Measurements from ENCODE around the gene ADAMTSL1. TPM values are rescaled to one million over a fixed set of nuclear protein-coding genes. Genes with fewer than 3 reads are reported as not detected.

The ADAMTSL1 gene
- total RNA-seq, 1 donor from 2014 or later = 12.6 TPM

DNA sequence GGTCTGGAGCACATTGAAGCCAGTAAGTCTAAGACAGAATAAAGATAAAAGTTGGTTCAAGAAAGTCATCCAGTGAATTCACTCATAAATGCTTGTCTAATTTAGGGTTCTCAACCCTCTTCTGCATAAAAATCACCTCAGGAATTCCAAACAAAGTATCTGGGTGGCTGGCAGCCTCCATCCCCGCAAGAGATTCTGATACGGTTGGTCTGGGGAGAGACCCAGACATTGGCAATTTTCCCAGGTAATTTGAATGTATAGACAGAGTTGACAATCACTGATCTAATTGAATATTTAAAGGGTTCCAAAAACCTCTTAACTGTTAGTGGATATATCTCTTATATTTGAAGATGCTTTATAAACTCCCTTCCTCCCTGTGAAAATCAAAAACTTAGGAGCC is 14.9 kb downstream of the ADAMTSL1 start:
- Histone ChIP-seq H3K4me1 (ENCODE audit: insufficient read depth, low read length) (peaks cover 67% of the 10 kb centered on the region), H3K27ac (ENCODE audit: low read depth, low read length) (peak overlapping the region; percentile 99), H3K9me3 (ENCODE audit: insufficient read depth, low read depth, low read length) (no peaks in the 10 kb centered on the region), H3K4me2 (ENCODE audit: low read length) (no peak overlapping the region), H3K4me3 (ENCODE audit: insufficient read depth, low read depth, low read length) (no peak overlapping the region), H3K27me3 (ENCODE audit: insufficient read depth, low read length) (no peaks in the 10 kb centered on the region), H3K36me3 (ENCODE audit: insufficient read depth, low read length) (no peaks in the 10 kb centered on the region), H3K9ac (ENCODE audit: low read length) (peak overlapping the region; percentile 89), H4K20me1 (ENCODE audit: insufficient read depth, low read length) (no peaks in the 10 kb centered on the region), H2AFZ (ENCODE audit: low read depth, low read length) (no peak overlapping the region), H3K79me2 (ENCODE audit: insufficient read depth, low read length) (peaks cover 69% of the 10 kb centered on the region)
- Mint-ChIP-seq H3K9me3 (ENCODE audit: unreplicated experiment) (peaks cover under 1% of the 10 kb centered on the region), H3K4me3 (ENCODE audit: unreplicated experiment) (no peak overlapping the region), H3K36me3 (ENCODE audit: low read depth, unreplicated experiment) (no peaks in the 10 kb centered on the region), H3K27ac (ENCODE audit: unreplicated experiment) (no peak overlapping the region), H3K4me1 (ENCODE audit: low read depth, unreplicated experiment) (peaks cover 31% of the 10 kb centered on the region), H3K27me3 (ENCODE audit: low read depth, unreplicated experiment) (no peaks in the 10 kb centered on the region)
- DNase-seq (ENCODE audit: low read depth) (no peak), FAIRE-seq (no peak)
- TF ChIP-seq, protein P1, sequence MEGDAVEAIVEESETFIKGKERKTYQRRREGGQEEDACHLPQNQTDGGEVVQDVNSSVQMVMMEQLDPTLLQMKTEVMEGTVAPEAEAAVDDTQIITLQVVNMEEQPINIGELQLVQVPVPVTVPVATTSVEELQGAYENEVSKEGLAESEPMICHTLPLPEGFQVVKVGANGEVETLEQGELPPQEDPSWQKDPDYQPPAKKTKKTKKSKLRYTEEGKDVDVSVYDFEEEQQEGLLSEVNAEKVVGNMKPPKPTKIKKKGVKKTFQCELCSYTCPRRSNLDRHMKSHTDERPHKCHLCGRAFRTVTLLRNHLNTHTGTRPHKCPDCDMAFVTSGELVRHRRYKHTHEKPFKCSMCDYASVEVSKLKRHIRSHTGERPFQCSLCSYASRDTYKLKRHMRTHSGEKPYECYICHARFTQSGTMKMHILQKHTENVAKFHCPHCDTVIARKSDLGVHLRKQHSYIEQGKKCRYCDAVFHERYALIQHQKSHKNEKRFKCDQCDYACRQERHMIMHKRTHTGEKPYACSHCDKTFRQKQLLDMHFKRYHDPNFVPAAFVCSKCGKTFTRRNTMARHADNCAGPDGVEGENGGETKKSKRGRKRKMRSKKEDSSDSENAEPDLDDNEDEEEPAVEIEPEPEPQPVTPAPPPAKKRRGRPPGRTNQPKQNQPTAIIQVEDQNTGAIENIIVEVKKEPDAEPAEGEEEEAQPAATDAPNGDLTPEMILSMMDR (IDR thresholded peaks at IDR 0.05; ENCODE audit: insufficient read depth, low read depth, low read length) = no peak
- no peak for TF ChIP-seq EZH2 (IDR thresholded peaks at IDR 0.05; ENCODE audit: insufficient read depth, low read length)

- DNase-seq (ENCODE audit: low read depth) = peak; percentile 83
- no peak overlapping the region for H2AFZ ChIP-seq (ENCODE audit: low read depth, low read length)
- H3K36me3 Mint-ChIP-seq (ENCODE audit: low read depth, unreplicated experiment) = no peaks in the 10 kb centered on the region
- H3K4me1 Mint-ChIP-seq (ENCODE audit: low read depth, unreplicated experiment) = peaks cover 37% of the 10 kb centered on the region
- TF ChIP-seq, protein P1 (IDR thresholded peaks at IDR 0.05; ENCODE audit: insufficient read depth, low read depth, low read length) = no peak
- no peak for TF ChIP-seq EZH2 (IDR thresholded peaks at IDR 0.05; ENCODE audit: insufficient read depth, low read length)
- H4K20me1 ChIP-seq (ENCODE audit: insufficient read depth, low read length) = no peaks in the 10 kb centered on the region
- H3K9me3 ChIP-seq (ENCODE audit: insufficient read depth, low read depth, low read length) = no peaks in the 10 kb centered on the region
- H3K4me3 ChIP-seq (ENCODE audit: insufficient read depth, low read depth, low read length) = peak overlapping the region; percentile 25
- no peak overlapping the region for H3K4me3 Mint-ChIP-seq (ENCODE audit: unreplicated experiment)
- H3K36me3 ChIP-seq (ENCODE audit: insufficient read depth, low read length) = no peaks in the 10 kb centered on the region
- no peaks in the 10 kb centered on the region for H3K27me3 Mint-ChIP-seq (ENCODE audit: low read depth, unreplicated experiment)
- H3K4me2 ChIP-seq (ENCODE audit: low read length) = peak overlapping the region; percentile 79
- H3K9ac ChIP-seq (ENCODE audit: low read length) = peak overlapping the region; percentile 89
- no peaks in the 10 kb centered on the region for H3K27me3 ChIP-seq (ENCODE audit: insufficient read depth, low read length)
- FAIRE-seq = peak; percentile 93
- H3K4me1 ChIP-seq (ENCODE audit: insufficient read depth, low read length) = peaks cover 76% of the 10 kb centered on the region
- H3K27ac Mint-ChIP-seq (ENCODE audit: unreplicated experiment) = no peak overlapping the region
- H3K9me3 Mint-ChIP-seq (ENCODE audit: unreplicated experiment) = no peaks in the 10 kb centered on the region
- peaks cover 68% of the 10 kb centered on the region for H3K79me2 ChIP-seq (ENCODE audit: insufficient read depth, low read length)
- H3K27ac ChIP-seq (ENCODE audit: low read depth, low read length) = peak overlapping the region; percentile 99
Observed at GRCh38 chr9:18489861-18490260, 15.9 kb downstream of the ADAMTSL1 start.

DNA sequence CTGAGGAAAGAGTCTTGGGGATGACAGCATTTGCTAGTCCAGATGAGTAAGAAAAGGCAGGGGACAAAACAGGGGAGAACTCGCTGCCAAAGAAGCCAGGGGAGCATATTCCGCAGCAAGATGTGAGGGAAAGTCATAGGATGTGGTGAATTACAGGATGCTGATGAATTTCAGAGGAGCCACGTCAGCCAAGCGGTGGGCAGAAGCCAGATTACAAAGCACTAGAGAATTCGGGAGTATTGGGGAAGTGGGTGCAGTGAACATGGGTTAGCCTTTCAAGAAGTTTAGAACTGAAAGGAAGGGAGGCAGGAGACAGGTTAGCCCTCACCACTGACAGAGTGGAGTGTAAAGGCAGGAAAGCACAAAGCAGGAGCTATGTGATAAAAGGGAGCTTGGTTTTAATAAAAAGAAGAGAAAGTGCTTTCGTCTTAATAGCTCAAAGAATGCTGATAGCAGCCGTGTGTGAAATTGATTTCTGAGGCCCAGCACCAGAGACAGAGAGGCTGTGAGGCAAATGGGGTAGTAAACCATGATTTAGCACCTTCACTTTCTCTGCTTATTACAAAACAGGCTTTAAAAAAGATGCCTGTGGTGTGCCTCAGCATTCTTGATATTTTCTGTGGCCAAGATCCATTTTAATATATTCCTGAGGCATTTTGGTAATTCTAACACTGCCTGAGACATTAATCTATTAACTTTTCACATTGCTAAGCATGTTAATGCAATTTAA is 16.9 kb downstream of the ADAMTSL1 start:
- peak; percentile 97 for FAIRE-seq
- peaks cover 33% of the 10 kb centered on the region for H3K4me1 Mint-ChIP-seq (ENCODE audit: low read depth, unreplicated experiment)
- H2AFZ ChIP-seq (ENCODE audit: low read depth, low read length) = no peak overlapping the region

More for the DNA sequence above, 16.9 kb downstream of the ADAMTSL1 start:
- Histone ChIP-seq H4K20me1 (ENCODE audit: insufficient read depth, low read length) (no peaks in the 10 kb centered on the region), H3K9ac (ENCODE audit: low read length) (peak overlapping the region; percentile 89), H3K4me3 (ENCODE audit: insufficient read depth, low read depth, low read length) (no peak overlapping the region), H3K27ac (ENCODE audit: low read depth, low read length) (peak overlapping the region; percentile 99), H3K36me3 (ENCODE audit: insufficient read depth, low read length) (no peaks in the 10 kb centered on the region), H3K4me1 (ENCODE audit: insufficient read depth, low read length) (peaks cover 75% of the 10 kb centered on the region), H3K4me2 (ENCODE audit: low read length) (peak overlapping the region; percentile 80), H3K9me3 (ENCODE audit: insufficient read depth, low read depth, low read length) (no peaks in the 10 kb centered on the region), H3K27me3 (ENCODE audit: insufficient read depth, low read length) (no peaks in the 10 kb centered on the region), H3K79me2 (ENCODE audit: insufficient read depth, low read length) (peaks cover 68% of the 10 kb centered on the region)
- H3K4me3 Mint-ChIP-seq (ENCODE audit: unreplicated experiment) = no peak overlapping the region
- TF ChIP-seq, protein P1 (IDR thresholded peaks at IDR 0.05; ENCODE audit: insufficient read depth, low read depth, low read length) = no peak
- no peak for TF ChIP-seq EZH2 (IDR thresholded peaks at IDR 0.05; ENCODE audit: insufficient read depth, low read length)
- H3K27me3 Mint-ChIP-seq (ENCODE audit: low read depth, unreplicated experiment) = no peaks in the 10 kb centered on the region
- no peak overlapping the region for H3K27ac Mint-ChIP-seq (ENCODE audit: unreplicated experiment)
- DNase-seq (ENCODE audit: low read depth) = peak; percentile 100
- no peaks in the 10 kb centered on the region for H3K36me3 Mint-ChIP-seq (ENCODE audit: low read depth, unreplicated experiment)
- H3K9me3 Mint-ChIP-seq (ENCODE audit: unreplicated experiment) = no peaks in the 10 kb centered on the region

Measured in astrocyte (in vitro differentiated cells and primary cell).